GM12892 (cell line): Measurements from ENCODE around the gene HSD17B10.

Source experiments
- DNase-seq: peaks from one replicate; pipeline ENCODE4 v3.0.0; 2011; ENCODE audit not compliant: insufficient read length
- FAIRE-seq: peaks from 2 replicates; lab custom pipeline; 2011; peaks lifted over from hg19 to GRCh38; lab: Jason Lieb, UNC
- POLR2A ChIP-seq: IDR thresholded peaks from 2 replicates; pipeline ENCODE4 v1.6.1; 2011; ENCODE audit warnings: low read depth, low read length, control low read depth
- POLR2AphosphoS5 ChIP-seq: IDR thresholded peaks from 2 replicates; pipeline ENCODE4 v1.6.1; 2011; ENCODE audit warnings: low read depth, low read length, control low read depth
- TAF1 ChIP-seq: IDR thresholded peaks from 2 replicates; pipeline ENCODE4 v1.6.1; 2011; ENCODE audit warnings: low read depth, mild to moderate bottlenecking, control low read depth, low read length, borderline replicate concordance

The HSD17B10 gene

DNA sequence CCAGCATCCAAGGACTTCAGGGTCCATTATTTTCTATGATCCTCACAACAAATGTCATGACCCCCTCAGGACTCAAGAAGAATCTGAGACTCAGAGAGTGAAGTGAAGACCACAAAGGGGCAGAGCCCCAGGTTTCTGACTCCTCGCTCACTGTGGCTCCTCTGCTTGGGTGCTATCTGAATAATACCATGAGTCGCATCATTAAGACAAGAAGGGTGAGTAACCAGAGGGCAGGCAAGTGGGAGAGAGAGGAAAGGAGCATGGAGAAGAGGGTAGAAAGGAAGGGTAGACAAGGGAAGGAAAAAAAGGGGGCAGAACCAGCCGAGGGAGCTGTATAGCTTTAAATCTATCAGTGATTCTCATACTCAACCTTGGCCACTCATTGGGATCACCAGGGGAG lies 15.5 kb upstream of the HSD17B10 start:
- FAIRE-seq (no peak), DNase-seq (no peak)
- TF ChIP-seq POLR2A (no peak), TAF1 (no peak), POLR2AphosphoS5 (no peak)

DNA sequence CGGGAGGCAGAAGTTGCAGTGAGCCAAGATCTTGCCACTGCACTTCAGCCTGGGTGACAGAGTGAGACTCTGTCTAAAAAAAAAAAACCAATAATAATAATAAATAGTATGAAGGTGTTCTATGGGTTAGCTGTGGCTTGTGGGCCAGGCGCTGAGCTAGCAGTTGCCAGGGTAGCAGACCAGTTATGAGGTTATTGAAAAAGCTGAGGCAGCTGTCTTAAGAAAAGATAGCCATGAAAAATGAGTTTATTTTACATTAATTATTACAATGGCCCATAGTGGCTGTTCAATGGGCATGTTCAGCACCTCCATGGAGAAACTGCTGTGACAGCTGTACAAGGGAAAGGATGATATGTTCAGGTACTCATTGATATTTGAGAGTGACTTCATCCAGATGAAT lies 13.3 kb upstream of the HSD17B10 start:
- FAIRE-seq: no peak
- TF ChIP-seq POLR2A (no peak), POLR2AphosphoS5 (no peak), TAF1 (no peak)
- DNase-seq: no peak

DNA sequence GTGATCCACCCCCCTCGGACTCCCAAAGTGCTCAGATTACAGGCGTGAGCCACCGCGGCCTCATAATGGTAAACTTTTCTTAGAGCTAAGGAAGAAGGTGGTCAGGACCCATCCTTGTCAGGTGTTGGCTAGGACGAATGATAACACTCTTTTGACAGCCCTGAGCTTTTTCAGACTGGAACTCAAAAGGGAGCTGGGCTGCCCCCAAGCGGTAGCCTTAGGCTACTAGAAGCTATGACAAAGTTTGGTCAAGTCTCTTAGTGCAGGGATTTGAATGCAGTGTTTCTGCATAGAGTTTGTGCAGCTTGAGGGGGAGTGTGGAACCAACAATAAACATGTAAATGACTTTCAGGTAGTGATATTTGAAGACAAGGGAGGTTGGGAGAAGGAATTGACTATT lies 11.8 kb upstream of the HSD17B10 start:
- DNase-seq: peak; percentile 31

DNA sequence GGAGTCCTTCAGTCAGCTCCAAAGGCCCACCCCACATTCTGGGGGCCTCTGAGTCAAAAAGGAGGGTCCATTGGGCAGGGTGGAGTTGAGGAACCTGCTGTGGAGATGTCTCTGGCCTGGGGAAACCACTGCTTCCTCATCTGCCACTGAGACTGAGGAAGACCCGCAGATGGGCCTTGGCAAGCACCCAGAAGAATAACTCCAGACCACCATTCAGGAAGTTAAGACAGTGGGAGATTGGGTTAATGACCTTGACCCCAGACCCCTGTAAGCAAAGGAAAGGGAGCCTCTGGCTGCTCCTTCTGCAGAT lies 8.1 kb upstream of the HSD17B10 start:
- DNase-seq: no peak
- TF ChIP-seq POLR2AphosphoS5 (no peak), POLR2A (no peak), TAF1 (no peak)
- FAIRE-seq: no peak

More for the DNA sequence above, 11.8 kb upstream of the HSD17B10 start:
- no peak for TF ChIP-seq POLR2A
- no peak for TF ChIP-seq TAF1
- no peak for TF ChIP-seq POLR2AphosphoS5
- peak; percentile 93 for FAIRE-seq

DNA sequence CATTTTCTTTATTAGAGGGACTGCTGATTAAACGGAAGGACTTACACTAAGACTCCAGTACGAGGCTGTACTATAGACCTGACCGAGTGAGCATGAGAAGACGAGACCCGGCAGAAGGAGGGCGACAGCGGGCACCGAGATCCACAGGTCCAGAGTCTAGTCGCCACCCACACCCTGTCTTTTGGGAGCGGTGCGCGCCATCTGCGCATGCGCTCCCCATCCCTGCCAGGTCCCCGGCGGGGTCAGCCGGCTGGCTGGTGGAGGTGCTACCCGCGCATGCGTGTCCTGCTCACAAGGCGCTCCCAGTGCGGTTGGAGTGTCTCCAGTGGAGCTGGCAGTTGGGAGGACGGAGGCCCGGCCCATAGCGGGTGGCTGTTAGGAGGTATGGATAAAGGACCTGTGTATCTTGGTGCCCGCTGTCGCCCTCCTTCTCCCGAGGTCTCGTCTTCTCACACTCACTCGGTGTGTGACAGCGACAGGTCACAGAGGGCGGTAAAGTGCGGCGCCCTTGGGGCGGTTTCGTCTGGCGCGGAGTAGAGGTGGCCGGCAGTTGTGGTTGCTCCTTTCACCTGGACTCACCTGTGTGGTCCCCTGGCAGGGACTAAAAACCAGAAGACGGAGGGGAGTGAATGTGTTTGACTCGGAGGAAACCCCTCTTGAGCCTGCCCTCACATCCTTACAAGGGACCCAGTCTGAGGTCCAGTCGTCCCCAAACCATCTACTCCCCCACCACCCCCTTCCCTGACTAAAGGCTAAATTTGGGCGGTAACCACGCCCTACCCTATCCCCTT lies 7.6 kb upstream of the HSD17B10 start:
- DNase-seq: peak; percentile 86
- TF ChIP-seq POLR2AphosphoS5 (no peak), TAF1 (no peak), POLR2A (no peak)
- peak; percentile 97 for FAIRE-seq

DNA sequence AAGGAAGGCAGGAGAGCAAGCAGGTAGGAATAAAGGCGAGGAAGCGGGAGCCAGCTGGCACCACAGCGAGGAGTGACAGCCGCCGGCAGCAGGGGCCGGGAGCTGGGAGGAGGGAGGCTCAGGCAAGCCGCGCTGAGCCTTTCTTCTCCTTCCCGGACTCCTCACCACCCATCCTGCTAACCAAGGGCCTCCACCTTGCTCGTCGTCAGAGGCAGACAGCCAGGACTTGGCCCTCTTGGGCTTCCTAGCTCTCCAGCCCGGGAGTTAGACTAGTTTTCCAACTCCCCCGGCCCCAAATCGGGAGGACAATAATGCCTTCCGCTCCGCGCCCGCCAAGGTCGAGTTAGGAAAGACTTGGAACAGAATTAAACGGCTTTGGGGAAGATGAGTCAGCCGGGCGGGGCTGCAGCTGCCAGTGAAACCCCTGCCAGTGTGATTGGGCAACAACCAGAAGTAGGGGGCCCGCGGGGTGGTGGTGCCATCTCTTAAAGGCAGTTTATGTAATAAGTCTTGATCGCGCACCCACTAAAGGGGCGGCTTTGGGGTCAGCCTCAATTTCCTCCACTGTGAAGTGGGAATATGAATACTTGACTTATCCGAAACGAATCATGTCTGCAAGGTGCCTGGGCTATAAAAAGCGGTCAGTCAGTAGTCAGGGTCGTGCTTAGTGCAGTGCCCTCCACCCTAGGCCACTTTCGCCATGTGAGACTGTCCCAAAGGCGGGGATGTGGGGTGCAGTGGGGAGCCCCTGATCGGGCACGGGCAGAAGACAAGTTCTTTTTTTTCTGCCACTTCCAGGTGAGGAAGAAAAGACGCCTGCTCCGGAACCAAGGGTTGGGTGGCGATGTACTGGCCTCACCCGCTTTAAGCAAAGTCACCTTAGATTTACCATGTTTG lies 6.7 kb upstream of the HSD17B10 start:
- TF ChIP-seq TAF1 (no peak), POLR2A (no peak), POLR2AphosphoS5 (no peak)
- FAIRE-seq (no peak), DNase-seq (no peak)

DNA sequence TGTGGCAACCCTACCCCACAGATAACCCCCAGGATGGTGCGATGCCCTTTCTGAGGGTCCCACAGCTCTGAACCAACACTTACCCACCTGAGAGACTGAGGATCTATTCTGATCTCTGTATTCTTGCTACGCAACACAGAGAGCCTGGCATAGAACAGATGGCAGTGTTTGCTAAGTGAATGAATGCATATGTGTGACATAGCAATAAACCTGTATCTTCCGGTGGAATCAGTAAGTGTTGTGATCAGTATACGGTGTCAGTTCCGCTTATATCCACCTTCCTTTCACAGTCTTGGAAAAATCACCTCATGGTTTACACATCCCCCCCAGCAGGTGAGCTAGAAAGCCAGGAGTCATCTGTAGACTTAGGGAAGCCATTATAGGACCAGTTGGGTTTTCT lies 5.9 kb upstream of the HSD17B10 start:
- FAIRE-seq (no peak), DNase-seq (no peak)

DNA sequence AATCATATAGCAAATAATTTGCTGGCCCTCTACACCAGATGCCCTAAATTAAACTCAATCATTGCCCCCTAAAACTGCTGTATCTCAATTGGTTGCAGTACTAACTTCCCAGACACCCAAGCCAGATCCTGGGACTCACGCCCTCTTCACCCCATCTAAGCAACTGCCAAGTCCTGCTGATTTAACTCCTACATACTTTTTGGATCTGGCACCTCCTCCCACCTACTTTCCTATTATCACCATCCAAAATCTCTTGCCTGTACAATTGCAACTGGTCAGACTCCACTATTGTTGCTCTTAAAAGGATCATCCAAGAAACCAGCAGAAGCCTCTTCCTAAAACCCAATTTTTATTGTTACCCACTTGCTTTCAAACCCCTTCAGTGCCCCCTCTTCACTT lies 4.7 kb upstream of the HSD17B10 start:
- TF ChIP-seq POLR2AphosphoS5 (no peak), TAF1 (no peak)
- DNase-seq (no peak), FAIRE-seq (no peak)

More for the DNA sequence above, 5.9 kb upstream of the HSD17B10 start:
- TF ChIP-seq POLR2A (no peak), POLR2AphosphoS5 (no peak), TAF1 (no peak)

DNA sequence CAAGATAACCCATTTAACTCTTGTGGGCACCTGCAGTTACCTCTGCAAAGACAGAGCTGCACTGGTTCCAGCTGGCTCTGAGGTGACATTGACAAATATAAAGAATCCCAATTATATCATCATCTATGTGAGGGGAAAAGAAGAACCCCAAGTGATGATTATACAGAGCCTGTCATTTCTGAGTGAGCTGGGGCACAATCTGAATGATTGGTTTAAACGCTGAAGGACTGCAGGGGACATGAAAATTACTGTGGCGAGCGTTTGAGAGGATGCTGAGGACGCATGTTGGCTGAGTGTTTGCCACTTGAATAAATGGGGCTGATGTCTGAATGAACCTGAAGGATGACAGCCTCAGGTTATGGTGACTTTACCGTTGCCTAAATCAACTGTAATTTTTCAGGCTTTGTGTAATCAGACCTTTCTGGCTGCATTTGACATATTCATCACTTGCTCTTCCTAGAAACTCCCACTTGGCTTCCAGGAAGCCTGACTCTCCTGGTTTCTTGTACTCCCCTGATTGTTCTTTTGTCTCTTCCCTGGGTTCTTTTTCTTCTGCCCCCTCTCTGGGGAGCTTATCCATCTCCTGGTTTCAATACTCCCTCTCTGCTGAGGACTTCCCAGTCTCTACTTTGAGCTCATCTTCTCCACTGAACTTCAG lies 4.1 kb upstream of the HSD17B10 start:
- FAIRE-seq (no peak), DNase-seq (no peak)
- TF ChIP-seq POLR2AphosphoS5: no peak
- TF ChIP-seq POLR2A: no peak
- TF ChIP-seq TAF1: no peak

DNA sequence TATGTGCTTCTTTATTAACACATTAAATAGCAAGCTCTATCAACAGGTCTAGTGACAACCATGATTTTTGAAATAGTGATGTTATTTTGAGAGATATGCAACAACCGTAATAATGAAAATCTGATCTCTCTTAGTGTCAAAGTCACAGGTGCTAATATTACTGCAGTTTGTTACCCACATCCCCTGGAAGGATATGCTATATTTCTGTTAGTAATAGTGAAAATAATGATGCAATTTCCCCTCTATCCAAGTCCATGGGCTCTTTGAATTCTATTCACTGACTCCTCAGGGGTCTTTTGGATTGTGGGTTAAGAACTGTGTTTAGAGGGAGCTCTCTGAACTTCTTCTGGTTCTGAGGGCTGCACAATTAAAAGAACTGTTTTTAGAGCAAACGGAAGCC lies 3.0 kb upstream of the HSD17B10 start:
- DNase-seq (no peak), FAIRE-seq (peak; percentile 50)

DNA sequence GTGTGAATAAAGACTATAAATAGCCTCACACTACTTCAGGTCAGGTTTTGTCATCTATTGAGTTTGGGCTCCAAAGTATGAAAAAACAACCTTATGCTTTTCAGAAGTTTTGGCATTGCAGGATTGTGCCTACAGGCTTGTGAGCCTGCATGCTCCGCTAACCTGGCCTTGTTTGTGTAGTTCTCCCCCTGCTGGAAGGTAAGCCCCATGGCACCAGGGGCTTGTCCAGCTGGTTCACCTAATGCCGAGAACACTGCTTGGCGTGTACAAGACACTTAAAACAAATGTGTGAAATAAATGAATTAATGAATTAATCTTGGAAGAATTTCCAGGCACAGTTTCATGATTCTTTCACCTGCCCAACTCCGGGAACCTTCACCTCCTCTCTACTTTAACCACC lies 1.8 kb upstream of the HSD17B10 start:
- DNase-seq (peak; percentile 67), FAIRE-seq (peak; percentile 99)
- TF ChIP-seq POLR2A: no peak

More for the DNA sequence above, 3.0 kb upstream of the HSD17B10 start:
- TF ChIP-seq TAF1 (no peak), POLR2AphosphoS5 (no peak), POLR2A (no peak)

DNA sequence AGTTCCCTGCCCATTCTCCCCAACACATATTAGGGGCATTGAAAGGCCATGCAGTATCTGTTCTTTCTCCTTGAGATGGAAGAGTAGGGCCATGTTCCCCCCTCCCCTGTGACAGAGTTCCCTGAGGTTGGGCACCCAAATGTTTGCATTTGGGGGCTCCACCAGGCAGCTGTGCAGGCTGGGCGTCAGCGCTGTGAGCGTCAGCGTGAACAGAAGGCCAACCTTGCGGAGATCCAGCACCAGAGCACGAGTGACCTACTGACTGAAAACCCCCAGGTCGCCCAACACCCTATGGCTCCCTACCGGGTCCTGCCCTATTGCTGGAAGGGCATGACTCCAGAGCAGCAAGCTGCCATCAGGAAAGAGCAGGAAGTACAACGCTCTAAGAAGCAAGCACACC lies 3.9 kb downstream of the HSD17B10 start:
- FAIRE-seq: no peak
- no peak for DNase-seq
- TF ChIP-seq POLR2A (no peak), TAF1 (no peak), POLR2AphosphoS5 (no peak)
